HEK293 (cell line): ENCODE measurements around the gene CEP85.

Experiments
- BCL11A ChIP-seq: fragments of 450-650 bp; formaldehyde crosslinking; IDR thresholded peaks from 2 replicates; pipeline ENCODE4 v1.5.1; 2016; ENCODE audit warnings: low read depth, missing biosample characterization, missing genetic modification characterization
- GLI2 ChIP-seq: fragments of 450-650 bp; formaldehyde crosslinking; IDR thresholded peaks from 2 replicates; pipeline ENCODE4; 2017; ENCODE audit warnings: missing biosample characterization, missing genetic modification characterization, low read depth, borderline replicate concordance
- GLIS1 ChIP-seq: fragments of 450-650 bp; formaldehyde crosslinking; IDR thresholded peaks from 2 replicates; pipeline ENCODE4 v1.5.1; 2016; ENCODE audit warnings: missing biosample characterization, missing genetic modification characterization
- KLF10 ChIP-seq: fragments of 450-650 bp; IDR thresholded peaks from 2 replicates; pipeline ENCODE4 v1.5.1; 2018; ENCODE audit warnings: missing biosample characterization, mild to moderate bottlenecking, missing genetic modification characterization
- KLF9 ChIP-seq: fragments of 450-650 bp; formaldehyde crosslinking; IDR thresholded peaks from 2 replicates; pipeline ENCODE4 v1.5.1; 2016; ENCODE audit warnings: missing biosample characterization, missing genetic modification characterization, low read depth
- ZBTB48 ChIP-seq: fragments of 450-650 bp; formaldehyde crosslinking; IDR thresholded peaks from 2 replicates; pipeline ENCODE4 v1.5.1; 2016; ENCODE audit warnings: missing biosample characterization, missing genetic modification characterization
- ZBTB8A ChIP-seq: fragments of 450-650 bp; formaldehyde crosslinking; IDR thresholded peaks from 2 replicates; pipeline ENCODE4 v1.5.1; 2016; ENCODE audit warnings: missing biosample characterization, missing genetic modification characterization
- ZFHX2 ChIP-seq: fragments of 450-650 bp; formaldehyde crosslinking; conservative IDR thresholded peaks from 2 replicates; pipeline ENCODE4 v1.5.1; 2016; ENCODE audit warnings: missing biosample characterization, missing genetic modification characterization
- ZFP41 ChIP-seq: fragments of 450-650 bp; formaldehyde crosslinking; IDR thresholded peaks from 2 replicates; pipeline ENCODE4 v1.5.1; 2016; ENCODE audit warnings: missing biosample characterization, missing genetic modification characterization, borderline replicate concordance
- ZNF132 ChIP-seq: fragments of 450-650 bp; formaldehyde crosslinking; IDR thresholded peaks from 2 replicates; pipeline ENCODE4 v1.5.1; 2017; ENCODE audit warnings: missing biosample characterization, missing genetic modification characterization, borderline replicate concordance
- ZNF133 ChIP-seq: fragments of 450-650 bp; formaldehyde crosslinking; IDR thresholded peaks from 2 replicates; pipeline ENCODE4 v1.5.1; 2016; ENCODE audit warnings: missing biosample characterization, missing genetic modification characterization
- ZNF155 ChIP-seq: fragments of 450-650 bp; formaldehyde crosslinking; IDR thresholded peaks from 2 replicates; pipeline ENCODE4 v1.5.1; 2016; ENCODE audit warnings: missing biosample characterization, missing genetic modification characterization
- ZNF16 ChIP-seq: fragments of 450-650 bp; formaldehyde crosslinking; IDR thresholded peaks from 2 replicates; pipeline ENCODE4 v1.5.1; 2016; ENCODE audit warnings: low read depth, missing biosample characterization, missing genetic modification characterization
- ZNF174 ChIP-seq: fragments of 450-650 bp; formaldehyde crosslinking; IDR thresholded peaks from 2 replicates; pipeline ENCODE4 v1.5.0; 2017; ENCODE audit warnings: missing biosample characterization, mild to moderate bottlenecking, missing genetic modification characterization
- ZNF184 ChIP-seq: fragments of 450-650 bp; IDR thresholded peaks from 2 replicates; pipeline ENCODE4 v1.5.1; 2018; ENCODE audit warnings: missing biosample characterization, mild to moderate bottlenecking, missing genetic modification characterization
- ZNF19 ChIP-seq: fragments of 450-650 bp; formaldehyde crosslinking; IDR thresholded peaks from 2 replicates; pipeline ENCODE4; 2016; ENCODE audit warnings: missing biosample characterization, missing genetic modification characterization, low read depth
- ZNF223 ChIP-seq: fragments of 450-650 bp; formaldehyde crosslinking; IDR thresholded peaks from 2 replicates; pipeline ENCODE4 v1.5.1; 2016; ENCODE audit warnings: missing biosample characterization, missing genetic modification characterization
- ZNF239 ChIP-seq: fragments of 450-650 bp; formaldehyde crosslinking; IDR thresholded peaks from 2 replicates; pipeline ENCODE4 v1.5.1; 2016; ENCODE audit warnings: missing biosample characterization, missing genetic modification characterization
- ZNF324 ChIP-seq: fragments of 450-650 bp; formaldehyde crosslinking; IDR thresholded peaks from 2 replicates; pipeline ENCODE4 v1.5.1; 2016; ENCODE audit warnings: missing biosample characterization, missing genetic modification characterization
- ZNF37A ChIP-seq: fragments of 450-650 bp; IDR thresholded peaks from 2 replicates; pipeline ENCODE4 v1.5.1; 2018; ENCODE audit warnings: missing biosample characterization, missing genetic modification characterization
- ZNF521 ChIP-seq: fragments of 450-650 bp; formaldehyde crosslinking; IDR thresholded peaks from 2 replicates; pipeline ENCODE4 v1.5.1; 2017; ENCODE audit warnings: missing biosample characterization, mild to moderate bottlenecking, missing genetic modification characterization
- ZNF585B ChIP-seq: fragments of 450-650 bp; formaldehyde crosslinking; IDR thresholded peaks from 2 replicates; pipeline ENCODE4 v1.5.1; 2016; ENCODE audit warnings: missing biosample characterization, missing genetic modification characterization
- ZNF596 ChIP-seq: fragments of 450-650 bp; IDR thresholded peaks from 2 replicates; pipeline ENCODE4 v1.5.0; 2018; ENCODE audit warnings: missing biosample characterization, mild to moderate bottlenecking, missing genetic modification characterization, moderate library complexity
- ZNF623 ChIP-seq: fragments of 450-650 bp; formaldehyde crosslinking; IDR thresholded peaks from 2 replicates; pipeline ENCODE4 v1.5.1; 2016; ENCODE audit warnings: missing biosample characterization, missing genetic modification characterization
- ZNF76 ChIP-seq: fragments of 450-650 bp; formaldehyde crosslinking; IDR thresholded peaks from 2 replicates; pipeline ENCODE4; 2016; ENCODE audit warnings: low read depth, missing biosample characterization, missing genetic modification characterization, borderline replicate concordance
- ZNF776 ChIP-seq: fragments of 450-650 bp; formaldehyde crosslinking; IDR thresholded peaks from 2 replicates; pipeline ENCODE4 v1.5.0; 2017; ENCODE audit warnings: missing biosample characterization, missing genetic modification characterization, borderline replicate concordance
- ZNF791 ChIP-seq: fragments of 450-650 bp; formaldehyde crosslinking; IDR thresholded peaks from 2 replicates; pipeline ENCODE4 v1.5.1; 2016; ENCODE audit warnings: missing biosample characterization, missing genetic modification characterization
- ZNF830 ChIP-seq: fragments of 450-650 bp; IDR thresholded peaks from 2 replicates; pipeline ENCODE4 v1.5.0; 2018; ENCODE audit warnings: missing biosample characterization, missing genetic modification characterization, low read depth, mild to moderate bottlenecking, moderate library complexity
- ZNF843 ChIP-seq: fragments of 450-650 bp; formaldehyde crosslinking; IDR thresholded peaks from 2 replicates; pipeline ENCODE4 v1.5.1; 2016; ENCODE audit warnings: missing biosample characterization, missing genetic modification characterization
- ZSCAN23 ChIP-seq: fragments of 450-650 bp; formaldehyde crosslinking; IDR thresholded peaks from 2 replicates; pipeline ENCODE4 v1.5.1; 2016; ENCODE audit warnings: missing biosample characterization, missing genetic modification characterization
- TF ChIP-seq, protein P1 (sequence below): fragments of 450-650 bp; formaldehyde crosslinking; IDR thresholded peaks from 2 replicates; pipeline ENCODE4 v1.5.1; 2016; ENCODE audit warnings: missing biosample characterization, missing genetic modification characterization
- TF ChIP-seq, protein P2 (sequence below): fragments of 450-650 bp; formaldehyde crosslinking; optimal IDR thresholded peaks from 2 replicates; pipeline ENCODE3; 2016; ENCODE audit warnings: missing biosample characterization, mild to moderate bottlenecking, missing genetic modification characterization
- TF ChIP-seq, protein P3 (sequence below): fragments of 450-650 bp; formaldehyde crosslinking; IDR thresholded peaks from 2 replicates; pipeline ENCODE4 v1.5.1; 2017; ENCODE audit warnings: missing biosample characterization, missing genetic modification characterization
- TF ChIP-seq, protein P4 (sequence below): fragments of 450-650 bp; formaldehyde crosslinking; IDR thresholded peaks from 2 replicates; pipeline ENCODE4 v1.5.1; 2016; ENCODE audit warnings: missing biosample characterization, missing genetic modification characterization, borderline replicate concordance
- TF ChIP-seq, protein P5 (sequence below): fragments of 450-650 bp; formaldehyde crosslinking; IDR thresholded peaks from 2 replicates; pipeline ENCODE4 v1.5.1; 2016; ENCODE audit warnings: missing biosample characterization, missing genetic modification characterization

CEP85 gene

DNA sequence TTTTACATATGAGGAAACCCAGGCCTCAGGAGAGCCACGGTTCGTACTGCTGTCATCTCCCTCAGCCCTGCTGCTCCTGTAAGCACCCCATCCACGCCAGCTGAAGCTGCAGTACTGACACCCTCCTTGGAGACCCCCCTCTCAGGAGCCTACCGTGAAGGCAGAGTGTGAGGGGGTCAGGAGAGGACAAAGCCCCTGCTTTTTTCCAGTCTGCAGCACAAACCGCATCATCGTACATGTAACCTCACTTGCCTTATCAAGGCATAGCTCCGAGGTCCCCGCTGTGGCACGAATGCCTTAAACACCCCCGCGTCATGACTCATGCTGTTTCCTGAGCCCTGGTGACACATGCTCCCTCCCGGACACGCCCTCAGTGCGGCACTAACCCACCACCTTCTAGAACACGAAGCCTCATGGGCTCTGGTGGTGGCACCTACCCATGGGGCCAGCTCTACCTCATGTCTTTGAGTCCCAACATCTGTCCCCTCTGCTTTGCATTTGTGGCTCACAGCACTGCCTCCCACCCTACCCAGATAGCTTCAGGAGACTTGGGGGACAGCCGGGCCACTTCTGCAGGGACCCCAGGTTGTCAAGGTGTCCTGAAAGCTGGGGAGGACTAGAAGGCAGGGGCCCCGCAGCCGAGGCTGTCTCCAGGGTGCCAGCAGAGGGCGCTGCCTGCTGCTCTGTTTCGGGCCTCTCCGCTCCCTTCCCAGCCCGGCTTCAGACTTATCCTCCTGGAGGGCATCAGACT, 50.8 kb downstream of the CEP85 start (continued):
- TF ChIP-seq ZNF585B (tag by site-specific recombination) (no peak), ZNF19 (tag by site-specific recombination) (no peak), ZNF16 (tag by site-specific recombination) (no peak), ZNF596 (tag by site-specific recombination) (no peak), ZBTB48 (peak; percentile 87), ZNF239 (no peak), ZNF37A (no peak), BCL11A (tag by site-specific recombination) (peak; percentile 62; the same call in 1 of the 2 replicates), ZFP41 (tag by site-specific recombination) (no peak), ZNF223 (tag by site-specific recombination) (no peak), ZNF174 (tag by site-specific recombination) (no peak), ZNF830 (tag by site-specific recombination) (no peak), GLIS1 (tag by site-specific recombination) (peak; percentile 87), ZNF843 (tag by site-specific recombination) (no peak), ZSCAN23 (tag by site-specific recombination) (no peak), ZBTB8A (tag by site-specific recombination) (peak; percentile 56), ZNF324 (tag by site-specific recombination) (peak; percentile 52; the same call in 1 of the 2 replicates), ZNF132 (no peak), KLF10 (tag by site-specific recombination) (peak; percentile 70; the same call in 1 of the 2 replicates), ZNF521 (tag by site-specific recombination) (no peak), ZNF623 (no peak), ZNF791 (tag by site-specific recombination) (no peak), ZNF155 (tag by site-specific recombination) (no peak), ZFHX2 (tag by site-specific recombination) (peak; percentile 93), ZNF776 (no peak), ZNF76 (tag by site-specific recombination) (peak; percentile 37; the same call in 1 of the 2 replicates), ZNF133 (tag by site-specific recombination) (no peak), KLF9 (tag by site-specific recombination) (peak; percentile 93), GLI2 (no peak), ZNF184 (tag by site-specific recombination) (0 out of 2 replicates have a peak, but pooled peaks have one; percentile 6)
- TF ChIP-seq, protein P1, sequence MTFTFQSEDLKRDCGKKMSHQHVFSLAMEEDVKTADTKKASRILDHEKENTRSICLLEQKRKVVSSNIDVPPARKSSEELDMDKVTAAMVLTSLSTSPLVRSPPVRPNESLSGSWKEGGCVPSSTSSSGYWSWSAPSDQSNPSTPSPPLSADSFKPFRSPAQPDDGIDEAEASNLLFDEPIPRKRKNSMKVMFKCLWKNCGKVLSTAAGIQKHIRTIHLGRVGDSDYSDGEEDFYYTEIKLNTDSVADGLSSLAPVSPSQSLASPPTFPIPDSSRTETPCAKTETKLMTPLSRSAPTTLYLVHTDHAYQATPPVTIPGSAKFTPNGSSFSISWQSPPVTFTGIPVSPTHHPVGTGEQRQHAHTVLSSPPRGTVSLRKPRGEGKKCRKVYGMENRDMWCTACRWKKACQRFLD, result no peak
- TF ChIP-seq, protein P2, sequence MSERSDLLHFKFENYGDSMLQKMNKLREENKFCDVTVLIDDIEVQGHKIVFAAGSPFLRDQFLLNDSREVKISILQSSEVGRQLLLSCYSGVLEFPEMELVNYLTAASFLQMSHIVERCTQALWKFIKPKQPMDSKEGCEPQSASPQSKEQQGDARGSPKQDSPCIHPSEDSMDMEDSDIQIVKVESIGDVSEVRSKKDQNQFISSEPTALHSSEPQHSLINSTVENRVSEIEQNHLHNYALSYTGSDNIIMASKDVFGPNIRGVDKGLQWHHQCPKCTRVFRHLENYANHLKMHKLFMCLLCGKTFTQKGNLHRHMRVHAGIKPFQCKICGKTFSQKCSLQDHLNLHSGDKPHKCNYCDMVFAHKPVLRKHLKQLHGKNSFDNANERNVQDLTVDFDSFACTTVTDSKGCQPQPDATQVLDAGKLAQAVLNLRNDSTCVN (tag by site-specific recombination), result peak; percentile 38
- TF ChIP-seq, protein P3, sequence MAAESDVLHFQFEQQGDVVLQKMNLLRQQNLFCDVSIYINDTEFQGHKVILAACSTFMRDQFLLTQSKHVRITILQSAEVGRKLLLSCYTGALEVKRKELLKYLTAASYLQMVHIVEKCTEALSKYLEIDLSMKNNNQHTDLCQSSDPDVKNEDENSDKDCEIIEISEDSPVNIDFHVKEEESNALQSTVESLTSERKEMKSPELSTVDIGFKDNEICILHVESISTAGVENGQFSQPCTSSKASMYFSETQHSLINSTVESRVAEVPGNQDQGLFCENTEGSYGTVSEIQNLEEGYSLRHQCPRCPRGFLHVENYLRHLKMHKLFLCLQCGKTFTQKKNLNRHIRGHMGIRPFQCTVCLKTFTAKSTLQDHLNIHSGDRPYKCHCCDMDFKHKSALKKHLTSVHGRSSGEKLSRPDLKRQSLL (tag by site-specific recombination), result no peak
- TF ChIP-seq, protein P4, sequence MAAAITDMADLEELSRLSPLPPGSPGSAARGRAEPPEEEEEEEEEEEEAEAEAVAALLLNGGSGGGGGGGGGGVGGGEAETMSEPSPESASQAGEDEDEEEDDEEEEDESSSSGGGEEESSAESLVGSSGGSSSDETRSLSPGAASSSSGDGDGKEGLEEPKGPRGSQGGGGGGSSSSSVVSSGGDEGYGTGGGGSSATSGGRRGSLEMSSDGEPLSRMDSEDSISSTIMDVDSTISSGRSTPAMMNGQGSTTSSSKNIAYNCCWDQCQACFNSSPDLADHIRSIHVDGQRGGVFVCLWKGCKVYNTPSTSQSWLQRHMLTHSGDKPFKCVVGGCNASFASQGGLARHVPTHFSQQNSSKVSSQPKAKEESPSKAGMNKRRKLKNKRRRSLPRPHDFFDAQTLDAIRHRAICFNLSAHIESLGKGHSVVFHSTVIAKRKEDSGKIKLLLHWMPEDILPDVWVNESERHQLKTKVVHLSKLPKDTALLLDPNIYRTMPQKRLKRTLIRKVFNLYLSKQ (tag by site-specific recombination), result no peak
- TF ChIP-seq, protein P5, sequence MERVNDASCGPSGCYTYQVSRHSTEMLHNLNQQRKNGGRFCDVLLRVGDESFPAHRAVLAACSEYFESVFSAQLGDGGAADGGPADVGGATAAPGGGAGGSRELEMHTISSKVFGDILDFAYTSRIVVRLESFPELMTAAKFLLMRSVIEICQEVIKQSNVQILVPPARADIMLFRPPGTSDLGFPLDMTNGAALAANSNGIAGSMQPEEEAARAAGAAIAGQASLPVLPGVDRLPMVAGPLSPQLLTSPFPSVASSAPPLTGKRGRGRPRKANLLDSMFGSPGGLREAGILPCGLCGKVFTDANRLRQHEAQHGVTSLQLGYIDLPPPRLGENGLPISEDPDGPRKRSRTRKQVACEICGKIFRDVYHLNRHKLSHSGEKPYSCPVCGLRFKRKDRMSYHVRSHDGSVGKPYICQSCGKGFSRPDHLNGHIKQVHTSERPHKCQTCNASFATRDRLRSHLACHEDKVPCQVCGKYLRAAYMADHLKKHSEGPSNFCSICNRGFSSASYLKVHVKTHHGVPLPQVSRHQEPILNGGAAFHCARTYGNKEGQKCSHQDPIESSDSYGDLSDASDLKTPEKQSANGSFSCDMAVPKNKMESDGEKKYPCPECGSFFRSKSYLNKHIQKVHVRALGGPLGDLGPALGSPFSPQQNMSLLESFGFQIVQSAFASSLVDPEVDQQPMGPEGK (tag by site-specific recombination), result peak; percentile 95
